HepG2 (cell line): Measurements from ENCODE around the gene ATRIP. TPM values are rescaled to one million over a fixed set of nuclear protein-coding genes. Genes with fewer than 3 reads are reported as not detected.

Experiments
- ARID4A ChIP-seq: sonication (generic); formaldehyde crosslinking; IDR thresholded peaks from 2 replicates; pipeline ENCODE4 v1.5.0; 2020; ENCODE audit warnings: mild to moderate bottlenecking, missing genetic modification reagents, borderline replicate concordance
- CEBPB ChIP-seq: IDR thresholded peaks from 2 replicates; pipeline ENCODE4 v1.6.1; 2011; ENCODE audit warnings: low read depth, low read length, improper control_type of control experiment, borderline replicate concordance
- CHCHD3 ChIP-seq: sonication (generic); formaldehyde crosslinking; IDR thresholded peaks from 2 replicates; pipeline ENCODE4 v1.8.0; 2022; ENCODE audit warnings: mild to moderate bottlenecking, missing genetic modification reagents, moderate library complexity
- DMAP1 ChIP-seq: IDR thresholded peaks from 2 replicates; pipeline ENCODE4 v1.6.1; 2016
- ELF4 ChIP-seq: sonication (generic); formaldehyde crosslinking; IDR thresholded peaks from 2 replicates; pipeline ENCODE4 v1.5.0; 2020; ENCODE audit warnings: missing genetic modification reagents, mild to moderate bottlenecking, moderate library complexity, borderline replicate concordance
- GMEB1 ChIP-seq: sonication (generic); formaldehyde crosslinking; IDR thresholded peaks from 2 replicates; pipeline ENCODE4 v1.5.1; 2020; ENCODE audit warnings: missing genetic modification reagents, mild to moderate bottlenecking, borderline replicate concordance
- GPBP1L1 ChIP-seq: sonication (generic); formaldehyde crosslinking; IDR thresholded peaks from 2 replicates; pipeline ENCODE4 v1.5.0; 2020; ENCODE audit warnings: mild to moderate bottlenecking, missing genetic modification reagents
- HHEX ChIP-seq: IDR thresholded peaks from 2 replicates; pipeline ENCODE4 v1.6.1; 2016; ENCODE audit warnings: control low read depth
- MXI1 ChIP-seq: IDR thresholded peaks from 3 replicates; pipeline ENCODE4 v1.6.1; 2012; ENCODE audit warnings: low read depth, low read length, inconsistent platforms, borderline replicate concordance
- NFE2 ChIP-seq: sonication (generic); formaldehyde crosslinking; IDR thresholded peaks from 2 replicates; pipeline ENCODE4 v1.4.0; 2020; ENCODE audit warnings: missing genetic modification reagents
- NR2F6 ChIP-seq, 2 experiments: IDR thresholded peaks; 2 replicates each; pipeline ENCODE4 v1.6.1; 2016; ENCODE audit warnings: antibody characterized with exemption in 1 of 2, mild to moderate bottlenecking in 1 of 2
- SP4 ChIP-seq: sonication (generic); formaldehyde crosslinking; IDR thresholded peaks from 2 replicates; pipeline ENCODE4 v1.8.1; 2023; ENCODE audit warnings: mild to moderate bottlenecking, missing genetic modification reagents
- ZIK1 ChIP-seq: sonication (generic); formaldehyde crosslinking; IDR thresholded peaks from 2 replicates; pipeline ENCODE4 v1.5.0; 2020; ENCODE audit warnings: mild to moderate bottlenecking, low read depth, missing genetic modification reagents, borderline replicate concordance
- ZNF260 ChIP-seq: sonication (generic); formaldehyde crosslinking; IDR thresholded peaks from 2 replicates; pipeline ENCODE4 v1.4.0; 2020; ENCODE audit warnings: missing genetic modification reagents, low read depth, mild to moderate bottlenecking, borderline replicate concordance
- ZNF30 ChIP-seq: sonication (generic); formaldehyde crosslinking; IDR thresholded peaks from 2 replicates; pipeline ENCODE4 v1.5.0; 2020; ENCODE audit warnings: mild to moderate bottlenecking, missing genetic modification reagents
- ZNF44 ChIP-seq: sonication (generic); formaldehyde crosslinking; IDR thresholded peaks from 2 replicates; pipeline ENCODE4 v1.5.1; 2020; ENCODE audit warnings: mild to moderate bottlenecking, missing genetic modification reagents
- ZNF446 ChIP-seq: sonication (generic); formaldehyde crosslinking; IDR thresholded peaks from 2 replicates; pipeline ENCODE4 v1.5.0; 2020; ENCODE audit warnings: mild to moderate bottlenecking, missing genetic modification reagents
- ZNF460 ChIP-seq: sonication (generic); formaldehyde crosslinking; IDR thresholded peaks from 2 replicates; pipeline ENCODE4 v1.5.1; 2020; ENCODE audit warnings: missing genetic modification reagents, mild to moderate bottlenecking, borderline replicate concordance
- ZNF878 ChIP-seq: sonication (generic); formaldehyde crosslinking; IDR thresholded peaks from 2 replicates; pipeline ENCODE4 v1.8.1; 2023; ENCODE audit warnings: mild to moderate bottlenecking, missing genetic modification reagents, moderate library complexity
- polyA plus RNA-seq, 8 experiments: library from polyadenylated mRNA; depleted of rRNA in 3 of 8; stranded (reverse) in 7 of 8; unstranded in 1 of 8; fragments of >200 nt; fragmentation: Illumina TruSeq in 4 of 8; extraction: Trizol in 4 of 8; gene quantifications; 2 replicates each; pipeline versions ENCODE4 v1.2.1 to v1.2.3, GENCODE V29; 2011 to 2016; ENCODE audit warnings: low read depth in 4 of 8, missing spikeins in 1 of 8, mixed read lengths in 1 of 8; ENCODE audit not compliant: insufficient read depth in 1 of 8
- total RNA-seq, 5 experiments: library from RNA; depleted of rRNA; stranded (reverse); fragments of >200 nt; fragmentation: Illumina TruSeq; extraction: Trizol; gene quantifications; 2 replicates each; pipeline ENCODE4 v1.2.3, GENCODE V29; 2016; ENCODE audit warnings: low read depth in 1 of 5

The ATRIP gene
- total and polyA plus RNA-seq, 2 of the 13 experiments (the other 11 are each of a cell fraction or from before 2014, with no cell fraction given), result 5.1 to 12.5 TPM

- TF ChIP-seq GMEB1 (CRISPR knock-in tag), result peak; percentile 54; the same call in 1 of the 2 replicates
- TF ChIP-seq ZNF446, result no peak
- no peak for TF ChIP-seq ZNF260 (CRISPR knock-in tag)
- no peak for TF ChIP-seq NR2F6 (IDR thresholded peaks at IDR 0.05)
- peak; percentile 56; the same call in 1 of the 2 replicates for TF ChIP-seq NR2F6 (CRISPR knock-in tag; IDR thresholded peaks at IDR 0.05)
- TF ChIP-seq ZNF30 (CRISPR knock-in tag), result no peak
- no peak for TF ChIP-seq CHCHD3 (CRISPR knock-in tag)
- no peak for TF ChIP-seq ZNF878 (CRISPR knock-in tag)
- TF ChIP-seq GPBP1L1 (CRISPR knock-in tag), result no peak
- TF ChIP-seq ARID4A (CRISPR knock-in tag), result peak; percentile 78; the same call in 1 of the 2 replicates
- TF ChIP-seq ZNF44 (CRISPR knock-in tag), result no peak
- TF ChIP-seq CEBPB, result no peak
- no peak for TF ChIP-seq ELF4 (CRISPR knock-in tag)
- TF ChIP-seq DMAP1 (CRISPR knock-in tag), result no peak
- TF ChIP-seq ZNF460, result no peak
- TF ChIP-seq HHEX, result no peak
- TF ChIP-seq SP4, result 0 out of 2 replicates have a peak, but pooled peaks have one; percentile 40
- peak; percentile 88; the same call in 2 of the 3 replicates for TF ChIP-seq MXI1
- TF ChIP-seq NFE2 (CRISPR knock-in tag), result peak; percentile 91
- no peak for TF ChIP-seq ZIK1
These were observed 19.2 kb downstream of the ATRIP start (continued) for GRCh38 chr3:48465531-48466378.
